Natural killer cell (primary cell): ENCODE measurements around the gene TEX28. TPM values are rescaled to one million over a fixed set of nuclear protein-coding genes. Genes with fewer than 3 reads are reported as not detected.
"Not testable (repeated sequence)": the region's sequence is repeated elsewhere in the genome, so short reads cannot be mapped to it uniquely, and the experiment has no call there.

ENCODE experiments used
- ATAC-seq, 3 donors: fragments of 150-1000 bp in 2 of 3; fragments of 200-7000 bp in 1 of 3; cut with Tn5 transposase; 1 replicate in 1 of 3; 2 replicates in 2 of 3; pipeline ENCODE4 v1.10.0; 2021; ENCODE audit warnings: mild to moderate bottlenecking in 2 of 3, moderate library complexity in 2 of 3
- DNase-seq, 2 donors: peaks; one replicate each; pipeline versions ENCODE4 v3.0.0 to v3.0.0-alpha.2; 2013 to 2021; ENCODE audit warnings: mixed read lengths in 1 of 2
- H3K27ac ChIP-seq: one replicate; pipeline ENCODE4 v1.5.1; 2013; ENCODE audit warnings: mild to moderate bottlenecking, low read length
- H3K27me3 ChIP-seq: one replicate; pipeline ENCODE4 v1.6.1; 2013; ENCODE audit warnings: low read length; ENCODE audit not compliant: control insufficient read depth, insufficient read depth
- H3K36me3 ChIP-seq: one replicate; pipeline ENCODE4 v1.6.1; 2013; ENCODE audit warnings: low read length; ENCODE audit not compliant: control insufficient read depth, insufficient read depth
- H3K4me1 ChIP-seq: one replicate; pipeline ENCODE4 v1.6.1; 2013; ENCODE audit warnings: low read length; ENCODE audit not compliant: control insufficient read depth, insufficient read depth
- H3K4me3 ChIP-seq: one replicate; pipeline ENCODE4 v1.5.1; 2013; ENCODE audit warnings: low read length
- H3K9me3 ChIP-seq: one replicate; pipeline ENCODE4 v1.6.1; 2013; ENCODE audit warnings: low read length; ENCODE audit not compliant: control insufficient read depth, insufficient read depth
- H3K27ac Mint-ChIP-seq, 2 donors: one replicate each; pipeline ENCODE4 v1.8.0; 2022; ENCODE audit warnings: mild to moderate bottlenecking in 2 of 2, mixed read lengths in 2 of 2, moderate library complexity in 1 of 2
- H3K27me3 Mint-ChIP-seq, 2 donors: one replicate each; pipeline ENCODE4 v1.8.0; 2022; ENCODE audit warnings: low read depth in 2 of 2, mixed read lengths in 2 of 2
- H3K36me3 Mint-ChIP-seq: one replicate; pipeline ENCODE4 v1.8.0; 2022; ENCODE audit warnings: mixed read lengths
- H3K4me1 Mint-ChIP-seq, 2 donors: one replicate each; pipeline ENCODE4 v1.8.0; 2022; ENCODE audit warnings: mixed read lengths in 2 of 2
- H3K4me3 Mint-ChIP-seq: one replicate; pipeline ENCODE4 v1.8.0; 2022; ENCODE audit warnings: mild to moderate bottlenecking, moderate library complexity, mixed read lengths
- H3K9me3 Mint-ChIP-seq, 2 donors: one replicate each; pipeline ENCODE4 v1.8.0; 2022; ENCODE audit warnings: mixed read lengths in 2 of 2
- CTCF ChIP-seq: fragments of 200-600 bp; IDR thresholded peaks from one replicate; pipeline ENCODE4 v1.8.0; 2022; ENCODE audit warnings: antibody characterized with exemption
- WGBS: methylation state at CpG from one replicate; pipeline ENCODE4 v1.1.7; 2013; ENCODE audit warnings: missing lambda C conversion rate; ENCODE audit not compliant: insufficient coverage; 5-methylcytosine and 5-hydroxymethylcytosine counted together
- intact Hi-C: fragments of 100-400 bp; cut with micrococcal nuclease; formaldehyde crosslinking; loops from one replicate; pipeline ENCODE4 v1.14.2; 2022
- total RNA-seq, 4 donors: library from RNA; stranded (reverse); fragments of 120-200 nt in 1 of 4; gene quantifications; one replicate each; pipeline versions ENCODE4 v1.2.3 to v1.2.4, GENCODE V29; 2013 to 2022

TEX28 gene
- total RNA-seq, 3 donors from 2014 or later (not counting 1 experiment from before 2014, with no cell fraction given), result 0.61 TPM; not detected in 2

- no peaks in the 10 kb centered on the region for H3K27me3 Mint-ChIP-seq
- Histone ChIP-seq H3K4me1 (peaks cover 12% of the 10 kb centered on the region), H3K4me3 (no peak overlapping the region), H3K27me3 (no peaks in the 10 kb centered on the region), H3K27ac (no peak overlapping the region), H3K36me3 (no peaks in the 10 kb centered on the region), H3K9me3 (no peaks in the 10 kb centered on the region)
- DNase-seq (no peak), ATAC-seq (no peak)
- H3K4me3 Mint-ChIP-seq, result no peak overlapping the region
- H3K9me3 Mint-ChIP-seq, result no peaks in the 10 kb centered on the region
- intact Hi-C loops, result no loop called here
- H3K4me1 Mint-ChIP-seq, result peaks cover 5 to 10% of the 10 kb centered on the region in 2 donors
- no peak overlapping the region for H3K27ac Mint-ChIP-seq
- no peaks in the 10 kb centered on the region for H3K36me3 Mint-ChIP-seq
- TF ChIP-seq CTCF, result no peak
- 96% methylated on average over 7 of the region's 8 CpGs for WGBS
Measured at GRCh38 chrX:154300816-154301215, 5.9 kb upstream of the TEX28 start.

GRCh38 chrX:154298312-154298711 lies 3.4 kb upstream of the TEX28 start:
- H3K4me1 Mint-ChIP-seq, result peaks cover 0 to under 1% of the 10 kb centered on the region in 2 donors
- H3K27ac ChIP-seq, result no peak overlapping the region
- no peaks in the 10 kb centered on the region for H3K27me3 ChIP-seq
- ATAC-seq, result no peak
- H3K4me1 ChIP-seq, result peaks cover 4% of the 10 kb centered on the region
- no peak overlapping the region for H3K27ac Mint-ChIP-seq
- no peak overlapping the region for H3K4me3 ChIP-seq
- H3K9me3 ChIP-seq, result no peaks in the 10 kb centered on the region
- intact Hi-C loops, result no loop called here
- 71% methylated on average over 7 of the region's 7 CpGs for WGBS
- no peak for TF ChIP-seq CTCF
- no peaks in the 10 kb centered on the region for H3K36me3 ChIP-seq
- H3K9me3 Mint-ChIP-seq, result no peaks in the 10 kb centered on the region
- no peak overlapping the region for H3K4me3 Mint-ChIP-seq
- DNase-seq, result no peak
- H3K36me3 Mint-ChIP-seq, result no peaks in the 10 kb centered on the region
- H3K27me3 Mint-ChIP-seq, result no peaks in the 10 kb centered on the region

- H3K36me3 Mint-ChIP-seq, result no peaks in the 10 kb centered on the region
- WGBS, result 86% methylated on average over 18 of the region's 18 CpGs
- ATAC-seq (no peak), DNase-seq (no peak)
- no peak for TF ChIP-seq CTCF
- intact Hi-C loops, result no loop called here
- Histone ChIP-seq H3K4me3 (no peak overlapping the region), H3K4me1 (peaks cover 4% of the 10 kb centered on the region), H3K27ac (no peak overlapping the region), H3K9me3 (no peaks in the 10 kb centered on the region), H3K36me3 (no peaks in the 10 kb centered on the region), H3K27me3 (no peaks in the 10 kb centered on the region)
- H3K9me3 Mint-ChIP-seq, result no peaks in the 10 kb centered on the region
- no peak overlapping the region for H3K27ac Mint-ChIP-seq
- H3K4me1 Mint-ChIP-seq, result no peaks in the 10 kb centered on the region
- H3K4me3 Mint-ChIP-seq, result no peak overlapping the region
- H3K27me3 Mint-ChIP-seq, result no peaks in the 10 kb centered on the region
Measured at GRCh38 chrX:154296731-154297130, 1.8 kb upstream of the TEX28 start.

- Histone ChIP-seq H3K4me3 (no peak within 1 kb of the TSS), H3K36me3 (no peaks in the 10 kb centered on the region), H3K27me3 (no peaks in the 10 kb centered on the region), H3K9me3 (no peaks in the 10 kb centered on the region), H3K4me1 (peaks cover 4% of the 10 kb centered on the region), H3K27ac (no peak within 1 kb of the TSS)
- ATAC-seq (no peak), DNase-seq (no peak)
- no peak within 1 kb of the TSS for H3K4me3 Mint-ChIP-seq
- intact Hi-C loops, result no loop called here
- no peaks in the 10 kb centered on the region for H3K27me3 Mint-ChIP-seq
- H3K27ac Mint-ChIP-seq, result no peak within 1 kb of the TSS
- 97% methylated on average over 36 of the region's 37 CpGs for WGBS
- no peaks in the 10 kb centered on the region for H3K36me3 Mint-ChIP-seq
- H3K9me3 Mint-ChIP-seq, result no peaks in the 10 kb centered on the region
- no peak for TF ChIP-seq CTCF
- H3K4me1 Mint-ChIP-seq, result no peaks in the 10 kb centered on the region
Measured at GRCh38 chrX:154295664-154296310, 863 bp upstream of the TEX28 start, which contains the start of gene TKTL1. Gene TKTL1 (plus strand): TSS chrX:154295795. CDS start chrX:154295860, 65 bp downstream.

- H3K4me1 Mint-ChIP-seq, H3K27ac Mint-ChIP-seq, H3K9me3 Mint-ChIP-seq, H3K36me3 Mint-ChIP-seq, ATAC-seq, intact Hi-C loops, H3K36me3 ChIP-seq, H3K27ac ChIP-seq, H3K4me1 ChIP-seq, H3K27me3 ChIP-seq, H3K4me3 ChIP-seq, DNase-seq, H3K27me3 Mint-ChIP-seq, H3K4me3 Mint-ChIP-seq, H3K9me3 ChIP-seq: not testable (repeated sequence)
- WGBS, result no CpG with 5 or more reads among the region's 10 CpGs
Measured at GRCh38 chrX:154286406-154286805, 8.5 kb downstream of the TEX28 start.
